ENCODE measurements around the gene STK33.

The STK33 gene

DNA sequence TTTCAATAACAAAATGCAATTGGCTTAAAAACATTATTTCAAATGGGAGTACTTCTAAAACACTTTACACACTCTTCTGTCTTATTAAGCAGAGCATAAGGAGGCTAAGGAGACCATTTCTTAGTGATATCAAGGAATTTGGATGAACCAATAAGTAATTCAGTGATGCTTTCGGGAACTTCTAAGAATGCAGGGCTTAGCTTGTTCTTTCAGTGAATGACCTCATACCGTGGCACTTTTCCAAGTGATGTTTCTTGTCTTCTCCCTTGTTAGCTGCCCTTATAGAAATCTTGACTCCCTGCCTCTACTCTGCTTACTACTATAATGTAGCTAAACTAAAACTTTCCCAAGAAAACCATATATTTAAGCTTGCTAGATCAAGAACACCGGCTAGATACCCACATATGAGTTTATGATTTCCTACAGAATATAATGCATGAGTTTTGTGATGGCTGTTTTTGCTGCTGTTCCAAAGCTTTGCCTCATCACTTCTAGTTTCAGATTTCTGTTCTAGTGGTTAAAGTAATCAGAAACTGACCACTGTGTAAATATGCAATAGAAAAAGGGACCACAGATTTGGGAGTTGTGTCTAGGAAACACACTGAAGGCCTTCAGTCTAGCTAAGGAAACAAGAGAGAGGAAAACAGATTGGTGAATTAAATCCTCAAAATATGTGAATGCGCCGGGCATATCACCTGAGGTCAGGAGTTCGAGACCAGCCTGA, 37.5 kb upstream of the STK33 start:
- no peak for TF ChIP-seq CREB1 (IDR thresholded peaks at IDR 0.05; ENCODE audit: low read depth)
- no peak for TF ChIP-seq EGR1 (IDR thresholded peaks at IDR 0.05)
- TF ChIP-seq EP300 (IDR thresholded peaks at IDR 0.05; ENCODE audit: borderline replicate concordance) = no peak
- TF ChIP-seq RAD21 (IDR thresholded peaks at IDR 0.05; ENCODE audit: low read depth) = no peak
- TF ChIP-seq TEAD4 (IDR thresholded peaks at IDR 0.05) = no peak
- no peak for TF ChIP-seq NFIC (IDR thresholded peaks at IDR 0.05)
- TF ChIP-seq, protein P1, sequence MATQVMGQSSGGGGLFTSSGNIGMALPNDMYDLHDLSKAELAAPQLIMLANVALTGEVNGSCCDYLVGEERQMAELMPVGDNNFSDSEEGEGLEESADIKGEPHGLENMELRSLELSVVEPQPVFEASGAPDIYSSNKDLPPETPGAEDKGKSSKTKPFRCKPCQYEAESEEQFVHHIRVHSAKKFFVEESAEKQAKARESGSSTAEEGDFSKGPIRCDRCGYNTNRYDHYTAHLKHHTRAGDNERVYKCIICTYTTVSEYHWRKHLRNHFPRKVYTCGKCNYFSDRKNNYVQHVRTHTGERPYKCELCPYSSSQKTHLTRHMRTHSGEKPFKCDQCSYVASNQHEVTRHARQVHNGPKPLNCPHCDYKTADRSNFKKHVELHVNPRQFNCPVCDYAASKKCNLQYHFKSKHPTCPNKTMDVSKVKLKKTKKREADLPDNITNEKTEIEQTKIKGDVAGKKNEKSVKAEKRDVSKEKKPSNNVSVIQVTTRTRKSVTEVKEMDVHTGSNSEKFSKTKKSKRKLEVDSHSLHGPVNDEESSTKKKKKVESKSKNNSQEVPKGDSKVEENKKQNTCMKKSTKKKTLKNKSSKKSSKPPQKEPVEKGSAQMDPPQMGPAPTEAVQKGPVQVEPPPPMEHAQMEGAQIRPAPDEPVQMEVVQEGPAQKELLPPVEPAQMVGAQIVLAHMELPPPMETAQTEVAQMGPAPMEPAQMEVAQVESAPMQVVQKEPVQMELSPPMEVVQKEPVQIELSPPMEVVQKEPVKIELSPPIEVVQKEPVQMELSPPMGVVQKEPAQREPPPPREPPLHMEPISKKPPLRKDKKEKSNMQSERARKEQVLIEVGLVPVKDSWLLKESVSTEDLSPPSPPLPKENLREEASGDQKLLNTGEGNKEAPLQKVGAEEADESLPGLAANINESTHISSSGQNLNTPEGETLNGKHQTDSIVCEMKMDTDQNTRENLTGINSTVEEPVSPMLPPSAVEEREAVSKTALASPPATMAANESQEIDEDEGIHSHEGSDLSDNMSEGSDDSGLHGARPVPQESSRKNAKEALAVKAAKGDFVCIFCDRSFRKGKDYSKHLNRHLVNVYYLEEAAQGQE (IDR thresholded peaks at IDR 0.05; ENCODE audit: low read depth) = no peak
- TF ChIP-seq TCF12 (IDR thresholded peaks at IDR 0.05; ENCODE audit: low read depth) = no peak
- TF ChIP-seq, protein P2, sequence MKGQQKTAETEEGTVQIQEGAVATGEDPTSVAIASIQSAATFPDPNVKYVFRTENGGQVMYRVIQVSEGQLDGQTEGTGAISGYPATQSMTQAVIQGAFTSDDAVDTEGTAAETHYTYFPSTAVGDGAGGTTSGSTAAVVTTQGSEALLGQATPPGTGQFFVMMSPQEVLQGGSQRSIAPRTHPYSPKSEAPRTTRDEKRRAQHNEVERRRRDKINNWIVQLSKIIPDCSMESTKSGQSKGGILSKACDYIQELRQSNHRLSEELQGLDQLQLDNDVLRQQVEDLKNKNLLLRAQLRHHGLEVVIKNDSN (IDR thresholded peaks at IDR 0.05) = no peak

DNA sequence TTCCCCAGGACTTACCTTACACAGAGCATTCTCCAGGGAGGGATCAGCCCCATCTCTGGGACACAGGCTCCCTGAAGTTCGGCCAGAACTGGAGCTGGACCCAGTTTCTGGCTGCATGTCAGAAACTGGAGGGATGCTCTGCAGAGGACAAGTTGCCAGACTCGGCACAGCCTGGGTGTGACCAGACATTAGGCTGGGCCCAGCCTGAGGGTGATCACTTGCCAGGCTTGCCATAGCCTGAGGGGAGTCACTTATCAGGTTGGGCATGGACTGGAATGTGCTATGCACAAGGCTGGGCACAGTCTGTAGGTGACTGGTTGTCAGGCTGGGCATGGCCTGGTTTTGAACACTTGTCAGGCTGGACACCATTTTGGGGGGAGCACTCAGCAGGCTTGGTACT, 30.7 kb upstream of the STK33 start:
- TF ChIP-seq FOXM1 (IDR thresholded peaks at IDR 0.05; ENCODE audit: borderline replicate concordance, low read depth) (no peak), YY1 (IDR thresholded peaks at IDR 0.05; ENCODE audit: low read depth) (no peak), TAF1 (IDR thresholded peaks at IDR 0.05; ENCODE audit: low read depth) (no peak), EGR1 (IDR thresholded peaks at IDR 0.05) (no peak), CEBPB (IDR thresholded peaks at IDR 0.05) (no peak), ZBTB7A (IDR thresholded peaks at IDR 0.05; ENCODE audit: low read depth) (no peak), TEAD4 (IDR thresholded peaks at IDR 0.05) (no peak), CREB1 (IDR thresholded peaks at IDR 0.05; ENCODE audit: low read depth) (no peak), RAD21 (IDR thresholded peaks at IDR 0.05; ENCODE audit: low read depth) (no peak), TCF12 (IDR thresholded peaks at IDR 0.05; ENCODE audit: low read depth) (no peak), EP300 (IDR thresholded peaks at IDR 0.05; ENCODE audit: borderline replicate concordance) (no peak), NFIC (IDR thresholded peaks at IDR 0.05) (no peak)
- TF ChIP-seq, protein P3, sequence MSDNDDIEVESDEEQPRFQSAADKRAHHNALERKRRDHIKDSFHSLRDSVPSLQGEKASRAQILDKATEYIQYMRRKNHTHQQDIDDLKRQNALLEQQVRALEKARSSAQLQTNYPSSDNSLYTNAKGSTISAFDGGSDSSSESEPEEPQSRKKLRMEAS (IDR thresholded peaks at IDR 0.05) = no peak
- TF ChIP-seq, protein P2 (IDR thresholded peaks at IDR 0.05) = no peak
- TF ChIP-seq, protein P1 (IDR thresholded peaks at IDR 0.05; ENCODE audit: low read depth) = no peak

DNA sequence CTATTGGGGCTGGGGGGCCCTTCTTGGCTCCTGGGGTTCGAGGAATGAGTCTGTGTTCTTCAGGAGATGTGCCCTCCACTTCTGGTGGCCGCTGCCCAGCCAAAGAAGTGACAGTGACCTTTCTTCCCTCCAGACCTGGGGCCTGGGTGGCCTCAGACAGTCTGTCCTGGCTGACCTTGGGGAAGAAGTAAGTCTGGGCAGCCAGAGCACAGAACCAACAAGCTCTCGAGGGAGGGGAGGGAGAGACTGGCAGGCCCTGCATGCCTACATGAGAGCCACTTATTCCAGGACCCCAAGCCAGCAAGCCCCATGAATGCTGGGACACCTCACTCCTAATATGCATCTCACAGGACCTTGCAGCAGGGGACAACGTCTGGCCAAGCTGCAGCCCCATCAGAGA, 27.1 kb upstream of the STK33 start:
- TF ChIP-seq RAD21 (IDR thresholded peaks at IDR 0.05; ENCODE audit: low read depth) = no peak
- TF ChIP-seq, protein P2 (IDR thresholded peaks at IDR 0.05) = no peak
- TF ChIP-seq CREB1 (IDR thresholded peaks at IDR 0.05; ENCODE audit: low read depth) = no peak
- no peak for TF ChIP-seq EP300 (IDR thresholded peaks at IDR 0.05; ENCODE audit: borderline replicate concordance)
- TF ChIP-seq FOXM1 (IDR thresholded peaks at IDR 0.05; ENCODE audit: borderline replicate concordance, low read depth) = no peak
- TF ChIP-seq TCF12 (IDR thresholded peaks at IDR 0.05; ENCODE audit: low read depth) = no peak
- no peak for TF ChIP-seq EGR1 (IDR thresholded peaks at IDR 0.05)
- no peak for TF ChIP-seq TEAD4 (IDR thresholded peaks at IDR 0.05)
- TF ChIP-seq YY1 (IDR thresholded peaks at IDR 0.05; ENCODE audit: low read depth) = no peak
- no peak for TF ChIP-seq CEBPB (IDR thresholded peaks at IDR 0.05)
- TF ChIP-seq TAF1 (IDR thresholded peaks at IDR 0.05; ENCODE audit: low read depth) = no peak
- TF ChIP-seq, protein P1 (IDR thresholded peaks at IDR 0.05; ENCODE audit: low read depth) = no peak
- TF ChIP-seq NFIC (IDR thresholded peaks at IDR 0.05) = no peak

DNA sequence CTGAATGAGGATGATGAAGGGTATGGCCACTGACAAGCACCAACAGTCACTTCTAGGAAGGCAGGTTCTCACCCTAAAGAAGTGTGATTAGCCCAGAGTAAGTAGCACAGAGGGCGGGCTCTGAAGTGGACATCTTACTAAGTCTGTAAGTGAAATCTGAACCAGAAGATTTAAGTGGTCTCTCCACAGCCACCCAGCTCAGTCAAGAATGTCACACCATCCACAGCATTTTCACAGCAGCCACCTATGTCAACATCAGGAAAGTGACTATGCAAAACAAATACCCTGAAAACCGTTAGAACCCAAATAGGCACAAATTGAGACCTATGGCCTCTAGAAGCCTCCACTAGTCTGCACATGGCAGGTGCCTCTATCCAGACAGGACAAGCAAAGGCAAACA, 23.0 kb upstream of the STK33 start:
- TF ChIP-seq RAD21 (IDR thresholded peaks at IDR 0.05; ENCODE audit: low read depth) = no peak
- TF ChIP-seq, protein P3 (IDR thresholded peaks at IDR 0.05) = no peak
- TF ChIP-seq EP300 (IDR thresholded peaks at IDR 0.05; ENCODE audit: borderline replicate concordance) = no peak
- no peak for TF ChIP-seq TCF12 (IDR thresholded peaks at IDR 0.05; ENCODE audit: low read depth)
- no peak for TF ChIP-seq FOXM1 (IDR thresholded peaks at IDR 0.05; ENCODE audit: borderline replicate concordance, low read depth)
- no peak for TF ChIP-seq CREB1 (IDR thresholded peaks at IDR 0.05; ENCODE audit: low read depth)
- TF ChIP-seq YY1 (IDR thresholded peaks at IDR 0.05; ENCODE audit: low read depth) = no peak
- no peak for TF ChIP-seq ZBTB7A (IDR thresholded peaks at IDR 0.05; ENCODE audit: low read depth)
- TF ChIP-seq, protein P1 (IDR thresholded peaks at IDR 0.05; ENCODE audit: low read depth) = no peak
- no peak for TF ChIP-seq TAF1 (IDR thresholded peaks at IDR 0.05; ENCODE audit: low read depth)
- no peak for TF ChIP-seq TEAD4 (IDR thresholded peaks at IDR 0.05)
- TF ChIP-seq NFIC (IDR thresholded peaks at IDR 0.05) = no peak
- TF ChIP-seq EGR1 (IDR thresholded peaks at IDR 0.05) = no peak

All from Ishikawa (cell line).